Lung (tissue), 12 donors: ENCODE results near the gene CTNND1. TPM values are rescaled to one million over a fixed set of nuclear protein-coding genes. Genes with fewer than 3 reads are reported as not detected.
A peak's percentile ranks its signal among the peaks of the same experiment; 100 is the strongest.

Experiments used
- ATAC-seq: fragments of 200-7000 bp; cut with Tn5 transposase; one replicate; pipeline ENCODE4 v1.9.1; 2020; ENCODE audit warnings: moderate number of reproducible peaks; ENCODE audit not compliant: insufficient read depth, low FRiP score
- DNase-seq, 3 donors: peaks; one replicate each; pipeline ENCODE4 v3.0.0-alpha.2; 2013 to 2017
- H3K27ac ChIP-seq, 2 donors: one replicate each; pipeline ENCODE4 v1.5.1; 2013; ENCODE audit warnings: mild to moderate bottlenecking in 2 of 2, moderate library complexity in 2 of 2, control low read depth in 1 of 2, inconsistent platforms in 1 of 2, low read depth in 1 of 2, low read length in 1 of 2
- H3K27me3 ChIP-seq, 3 donors: one replicate each; pipeline ENCODE4 v1.5.1; 2013; ENCODE audit warnings: low read length in 2 of 3; ENCODE audit not compliant: control insufficient read depth in 3 of 3, insufficient read depth in 3 of 3
- H3K36me3 ChIP-seq, 4 donors: one replicate each; pipeline ENCODE4 v1.5.1; 2013; ENCODE audit warnings: low read length in 4 of 4, mild to moderate bottlenecking in 1 of 4, moderate library complexity in 1 of 4; ENCODE audit not compliant: control insufficient read depth in 4 of 4, insufficient read depth in 4 of 4
- H3K4me1 ChIP-seq, 5 donors: one replicate each; pipeline ENCODE4 v1.5.1; 2013; ENCODE audit warnings: low read length in 5 of 5, mild to moderate bottlenecking in 2 of 5, moderate library complexity in 1 of 5; ENCODE audit not compliant: control insufficient read depth in 5 of 5, insufficient read depth in 5 of 5
- H3K4me3 ChIP-seq: one replicate; pipeline ENCODE4 v1.5.1; 2013; ENCODE audit warnings: mild to moderate bottlenecking, control low read depth, moderate library complexity
- H3K9ac ChIP-seq, 2 donors: one replicate each; pipeline ENCODE4 v1.5.1; 2013; ENCODE audit warnings: low read length in 2 of 2, control low read depth in 1 of 2; ENCODE audit not compliant: insufficient read depth in 1 of 2
- H3K9me3 ChIP-seq, 4 donors: one replicate each; pipeline ENCODE4 v1.5.1; 2013; ENCODE audit warnings: low read length in 3 of 4, mild to moderate bottlenecking in 1 of 4, moderate library complexity in 1 of 4; ENCODE audit not compliant: control insufficient read depth in 4 of 4, insufficient read depth in 3 of 4
- WGBS, 2 donors: extraction: QIAGEN DNeasy Blood & Tissue Kit; methylation state at CpG; one replicate each; pipeline ENCODE4 v1.1.7; 2013; 5-methylcytosine and 5-hydroxymethylcytosine counted together
- polyA plus RNA-seq, 2 donors: library from polyadenylated mRNA; stranded (reverse); fragments of 200-250 nt; gene quantifications; one replicate each; pipeline ENCODE4 v1.2.1, GENCODE V29; 2013
- total RNA-seq, 2 donors: library from RNA; depleted of rRNA in 1 of 2; stranded (reverse); fragments of >200 nt in 1 of 2; gene quantifications; one replicate each; pipeline ENCODE4 v1.2.1, GENCODE V29; 2014 to 2021
- TF ChIP-seq, protein P1 (sequence below): IDR thresholded peaks from 2 replicates; pipeline ENCODE4 v1.5.1; 2012; ENCODE audit warnings: mild to moderate bottlenecking; ENCODE audit errors: control extremely low read depth, extremely low read depth
- donor health status: control.
- donor health status: control.
- donor health status: Bipolar disorder and iron deficiency.
- donor health status: healthy.
- donor health status: DM: yes; HTN: yes; CAD: no.

The CTNND1 gene
- total and polyA plus RNA-seq, 4 donors: 36.5 to 423 (median 128) TPM

DNA sequence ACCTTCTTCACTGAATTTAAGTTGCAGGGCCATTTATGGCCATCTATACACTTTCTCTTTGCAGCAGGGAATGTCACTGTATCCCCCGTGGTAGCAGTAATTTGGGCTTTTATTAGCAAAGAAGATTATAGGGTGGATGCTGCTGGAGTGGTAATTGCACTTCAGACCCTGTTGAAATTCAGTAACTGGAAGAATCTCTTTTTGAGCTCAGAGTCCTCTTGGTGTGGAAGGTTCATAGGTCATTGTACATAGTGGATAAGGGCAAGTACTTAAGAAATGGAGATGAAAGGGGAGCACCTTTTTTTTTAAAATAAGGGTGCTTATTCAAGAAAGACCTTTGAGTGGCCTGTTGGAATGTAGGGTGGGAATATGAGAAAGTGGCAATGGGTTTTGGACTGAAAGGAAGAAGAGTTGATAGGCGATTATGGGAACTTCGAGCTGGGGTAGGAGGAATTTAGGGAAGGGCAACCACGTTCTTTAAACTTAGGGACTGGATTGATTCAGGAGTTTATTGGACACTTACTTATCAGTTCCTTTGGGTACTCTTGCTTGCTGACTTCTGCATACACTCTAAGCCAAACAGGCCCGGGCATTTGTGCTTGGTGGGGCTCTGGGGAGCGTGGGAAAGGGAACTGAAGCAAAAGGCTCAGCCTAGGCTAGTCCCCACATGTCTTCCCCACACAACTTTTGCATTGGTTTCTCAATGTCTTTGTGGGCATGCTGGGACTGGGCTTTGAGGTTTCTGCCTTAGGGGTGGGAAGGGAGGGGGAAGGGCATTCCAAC is 26.5 kb downstream of the CTNND1 start:
- Histone ChIP-seq H3K36me3 (peaks cover 0 to 10% (median 2%) of the 10 kb centered on the region in 4 donors), H3K27me3 (no peaks in the 10 kb centered on the region), H3K9ac (no peak overlapping the region), H3K4me3 (no peak overlapping the region), H3K9me3 (no peaks in the 10 kb centered on the region), H3K27ac (peak overlapping the region in 1 of 2 donors; percentile 67), H3K4me1 (peaks cover 11 to 46% (median 16%) of the 10 kb centered on the region in 5 donors)
- 47 to 48% methylated on average over 6 of the region's 6 CpGs for WGBS, 2 donors
- DNase-seq (no peak), ATAC-seq (no peak)
- TF ChIP-seq, protein P1, sequence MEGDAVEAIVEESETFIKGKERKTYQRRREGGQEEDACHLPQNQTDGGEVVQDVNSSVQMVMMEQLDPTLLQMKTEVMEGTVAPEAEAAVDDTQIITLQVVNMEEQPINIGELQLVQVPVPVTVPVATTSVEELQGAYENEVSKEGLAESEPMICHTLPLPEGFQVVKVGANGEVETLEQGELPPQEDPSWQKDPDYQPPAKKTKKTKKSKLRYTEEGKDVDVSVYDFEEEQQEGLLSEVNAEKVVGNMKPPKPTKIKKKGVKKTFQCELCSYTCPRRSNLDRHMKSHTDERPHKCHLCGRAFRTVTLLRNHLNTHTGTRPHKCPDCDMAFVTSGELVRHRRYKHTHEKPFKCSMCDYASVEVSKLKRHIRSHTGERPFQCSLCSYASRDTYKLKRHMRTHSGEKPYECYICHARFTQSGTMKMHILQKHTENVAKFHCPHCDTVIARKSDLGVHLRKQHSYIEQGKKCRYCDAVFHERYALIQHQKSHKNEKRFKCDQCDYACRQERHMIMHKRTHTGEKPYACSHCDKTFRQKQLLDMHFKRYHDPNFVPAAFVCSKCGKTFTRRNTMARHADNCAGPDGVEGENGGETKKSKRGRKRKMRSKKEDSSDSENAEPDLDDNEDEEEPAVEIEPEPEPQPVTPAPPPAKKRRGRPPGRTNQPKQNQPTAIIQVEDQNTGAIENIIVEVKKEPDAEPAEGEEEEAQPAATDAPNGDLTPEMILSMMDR: no peak

DNA sequence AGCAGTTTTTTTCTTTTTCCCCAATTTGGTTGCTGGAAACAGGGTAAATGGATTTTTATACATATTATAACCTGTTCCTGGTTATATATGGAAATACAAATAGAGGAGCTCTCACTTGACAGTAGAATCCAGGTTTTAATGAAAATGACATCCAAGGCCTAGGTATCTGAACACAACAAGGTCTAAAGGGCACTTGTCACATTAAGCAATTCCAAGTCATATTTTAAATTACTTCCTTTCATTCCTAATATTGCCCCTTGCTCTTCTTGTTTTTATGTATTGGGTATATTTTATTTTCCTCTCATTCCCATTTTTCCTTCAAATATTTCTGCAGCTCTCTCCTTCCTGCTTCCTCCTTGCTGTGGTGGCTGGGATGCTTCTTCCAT is 27.1 kb downstream of the CTNND1 start:
- Histone ChIP-seq H3K27me3 (no peaks in the 10 kb centered on the region), H3K9me3 (no peaks in the 10 kb centered on the region), H3K4me1 (peaks cover 11 to 46% (median 15%) of the 10 kb centered on the region in 5 donors), H3K36me3 (peaks cover 5 to 16% (median 5%) of the 10 kb centered on the region in 4 donors), H3K27ac (no peak overlapping the region), H3K9ac (no peak overlapping the region), H3K4me3 (no peak overlapping the region)
- no peak for ATAC-seq
- TF ChIP-seq, protein P1: no peak
- no peak for DNase-seq

DNA sequence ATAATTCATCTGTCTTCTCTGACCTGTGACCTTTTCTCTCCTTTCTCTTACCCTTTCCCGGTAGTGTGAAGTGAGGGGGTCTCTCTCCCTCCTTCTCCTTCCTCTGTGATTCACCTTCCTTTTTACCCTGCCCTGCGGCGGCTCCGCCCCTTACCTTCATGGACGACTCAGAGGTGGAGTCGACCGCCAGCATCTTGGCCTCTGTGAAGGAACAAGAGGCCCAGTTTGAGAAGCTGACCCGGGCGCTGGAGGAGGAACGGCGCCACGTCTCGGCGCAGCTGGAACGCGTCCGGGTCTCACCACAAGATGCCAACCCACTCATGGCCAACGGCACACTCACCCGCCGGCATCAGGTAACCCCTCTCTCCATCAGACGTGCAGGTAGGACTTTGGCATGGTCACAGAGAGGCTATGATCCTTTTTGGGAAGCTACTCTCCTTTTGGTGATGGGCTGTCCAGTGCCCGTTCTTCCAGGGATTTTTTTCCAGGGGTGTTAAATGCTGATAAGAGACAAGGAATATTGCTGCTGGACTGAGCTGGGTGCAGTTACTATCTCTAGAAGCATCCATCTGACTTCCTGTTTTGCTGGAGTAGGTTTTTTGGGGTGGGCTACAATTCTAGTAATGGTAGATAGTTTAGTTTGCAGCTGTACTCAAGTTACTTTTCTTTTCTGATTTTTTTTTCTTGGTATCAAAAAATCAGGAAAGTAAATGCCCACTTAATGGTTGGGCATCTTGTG is 29.9 kb downstream of the CTNND1 start:
- no peak overlapping the region for H3K4me3 ChIP-seq
- no peak overlapping the region for H3K9ac ChIP-seq
- H3K36me3 ChIP-seq: peaks cover 10 to 33% (median 21%) of the 10 kb centered on the region in 4 donors
- H3K27ac ChIP-seq: peak overlapping the region; percentile 13 to 70
- TF ChIP-seq, protein P1: no peak
- ATAC-seq: no peak
- H3K9me3 ChIP-seq: no peaks in the 10 kb centered on the region
- no peak for DNase-seq
- H3K27me3 ChIP-seq: no peaks in the 10 kb centered on the region
- H3K4me1 ChIP-seq: peaks cover 9 to 33% (median 14%) of the 10 kb centered on the region in 5 donors
- 78 to 81% methylated on average over 22 of the region's 22 CpGs for WGBS, 2 donors
